ENCODE measurements around the gene RWDD1. TPM values are rescaled to one million over a fixed set of nuclear protein-coding genes. Genes with fewer than 3 reads are reported as not detected.

RWDD1 gene
- total and polyA plus RNA-seq, 5 donors from 2014 or later: 49.5 to 97.8 (median 70.7) TPM

- ATAC-seq (ENCODE audit: low read depth in 2 of 2): no peak
These were observed 23.9 kb upstream of the RWDD1 start for GRCh38 chr6:116547358-116547757.

GRCh38 chr6:116550796-116551195, 20.5 kb upstream of the RWDD1 start:
- H3K4me1 ChIP-seq (ENCODE audit: control insufficient read depth, insufficient read depth, low read length, poor library complexity, severe bottlenecking): no peaks in the 10 kb centered on the region
- no peaks in the 10 kb centered on the region for H3K4me1 Mint-ChIP-seq
- no peaks in the 10 kb centered on the region for H3K9me3 ChIP-seq (ENCODE audit: control insufficient read depth in 2 of 2, low read length in 2 of 2)
- ATAC-seq (ENCODE audit: low read depth in 2 of 2) (no peak), DNase-seq (no peak)
- H3K27ac Mint-ChIP-seq: no peak overlapping the region
- no peak overlapping the region for H3K4me3 ChIP-seq (ENCODE audit: low read depth, low read length)
- peaks cover 33% of the 10 kb centered on the region for H3K27me3 Mint-ChIP-seq
- no peak overlapping the region for H3K27ac ChIP-seq (ENCODE audit: insufficient read depth, low read length, poor library complexity, severe bottlenecking)
- peaks cover 17% of the 10 kb centered on the region for H3K27me3 ChIP-seq (ENCODE audit: control insufficient read depth, insufficient read depth, low read length)
- no peaks in the 10 kb centered on the region for H3K9me3 Mint-ChIP-seq
- no peaks in the 10 kb centered on the region for H3K36me3 Mint-ChIP-seq
- H3K4me3 Mint-ChIP-seq: peak overlapping the region in 1 of 4 donors; percentile 56
- H3K36me3 ChIP-seq (ENCODE audit: control insufficient read depth, insufficient read depth, low read length): no peaks in the 10 kb centered on the region

More at GRCh38 chr6:116547358-116547757, 23.9 kb upstream of the RWDD1 start:
- peaks cover 45% of the 10 kb centered on the region for H3K27me3 Mint-ChIP-seq
- DNase-seq: no peak
- H3K27ac ChIP-seq (ENCODE audit: insufficient read depth, low read length, poor library complexity, severe bottlenecking): no peak overlapping the region
- H3K4me3 Mint-ChIP-seq: no peak overlapping the region
- H3K4me3 ChIP-seq (ENCODE audit: low read depth, low read length): no peak overlapping the region
- H3K9me3 Mint-ChIP-seq: peaks cover 0 to 2% (median 0%) of the 10 kb centered on the region in 7 donors
- peaks cover 25% of the 10 kb centered on the region for H3K27me3 ChIP-seq (ENCODE audit: control insufficient read depth, insufficient read depth, low read length)
- H3K4me1 Mint-ChIP-seq: no peaks in the 10 kb centered on the region
- H3K36me3 Mint-ChIP-seq: no peaks in the 10 kb centered on the region
- H3K9me3 ChIP-seq (ENCODE audit: control insufficient read depth in 2 of 2, low read length in 2 of 2): no peaks in the 10 kb centered on the region
- H3K36me3 ChIP-seq (ENCODE audit: control insufficient read depth, insufficient read depth, low read length): no peaks in the 10 kb centered on the region
- H3K27ac Mint-ChIP-seq: no peak overlapping the region
- H3K4me1 ChIP-seq (ENCODE audit: control insufficient read depth, insufficient read depth, low read length, poor library complexity, severe bottlenecking): no peaks in the 10 kb centered on the region

- DNase-seq (no peak), ATAC-seq (ENCODE audit: low read depth in 2 of 2) (no peak)
- no peak within 1 kb of the TSS for H3K27ac ChIP-seq (ENCODE audit: insufficient read depth, low read length, poor library complexity, severe bottlenecking)
- Mint-ChIP-seq H3K4me1 (no peaks in the 10 kb centered on the region), H3K9me3 (no peaks in the 10 kb centered on the region), H3K36me3 (no peaks in the 10 kb centered on the region), H3K4me3 (no peak within 1 kb of the TSS), H3K27ac (no peak within 1 kb of the TSS), H3K27me3 (peaks cover 22% of the 10 kb centered on the region)
- peaks cover 19% of the 10 kb centered on the region for H3K27me3 ChIP-seq (ENCODE audit: control insufficient read depth, insufficient read depth, low read length)
- H3K4me3 ChIP-seq (ENCODE audit: low read depth, low read length): no peak within 1 kb of the TSS
- no peaks in the 10 kb centered on the region for H3K36me3 ChIP-seq (ENCODE audit: control insufficient read depth, insufficient read depth, low read length)
- no peaks in the 10 kb centered on the region for H3K4me1 ChIP-seq (ENCODE audit: control insufficient read depth, insufficient read depth, low read length, poor library complexity, severe bottlenecking)
- H3K9me3 ChIP-seq (ENCODE audit: control insufficient read depth in 2 of 2, low read length in 2 of 2): no peaks in the 10 kb centered on the region
These were observed 17.9 kb upstream of the RWDD1 start, which contains the start of gene CALHM4 for GRCh38 chr6:116553451-116553850. Gene CALHM4 (plus strand): TSS chr6:116553751. CDS start chr6:116553794, 43 bp downstream.

GRCh38 chr6:116556065-116556464, 15.2 kb upstream of the RWDD1 start:
- ATAC-seq (ENCODE audit: low read depth in 2 of 2) (no peak), DNase-seq (no peak)
- H3K9me3 ChIP-seq (ENCODE audit: control insufficient read depth in 2 of 2, low read length in 2 of 2): no peaks in the 10 kb centered on the region
- peaks cover 12% of the 10 kb centered on the region for H3K27me3 ChIP-seq (ENCODE audit: control insufficient read depth, insufficient read depth, low read length)
- no peaks in the 10 kb centered on the region for H3K36me3 ChIP-seq (ENCODE audit: control insufficient read depth, insufficient read depth, low read length)
- Mint-ChIP-seq H3K36me3 (no peaks in the 10 kb centered on the region), H3K9me3 (no peaks in the 10 kb centered on the region), H3K27me3 (peaks cover 12% of the 10 kb centered on the region), H3K27ac (no peak overlapping the region), H3K4me1 (peaks cover 0 to 1% (median under 1%) of the 10 kb centered on the region in 4 donors), H3K4me3 (no peak overlapping the region)
- no peak overlapping the region for H3K4me3 ChIP-seq (ENCODE audit: low read depth, low read length)
- H3K27ac ChIP-seq (ENCODE audit: insufficient read depth, low read length, poor library complexity, severe bottlenecking): no peak overlapping the region
- H3K4me1 ChIP-seq (ENCODE audit: control insufficient read depth, insufficient read depth, low read length, poor library complexity, severe bottlenecking): no peaks in the 10 kb centered on the region

GRCh38 chr6:116556814-116557415, 14.4 kb upstream of the RWDD1 start:
- Histone ChIP-seq H3K27me3 (ENCODE audit: control insufficient read depth, insufficient read depth, low read length) (peaks cover 8% of the 10 kb centered on the region), H3K4me1 (ENCODE audit: control insufficient read depth, insufficient read depth, low read length, poor library complexity, severe bottlenecking) (no peaks in the 10 kb centered on the region), H3K9me3 (ENCODE audit: control insufficient read depth in 2 of 2, low read length in 2 of 2) (no peaks in the 10 kb centered on the region), H3K27ac (ENCODE audit: insufficient read depth, low read length, poor library complexity, severe bottlenecking) (no peak overlapping the region), H3K4me3 (ENCODE audit: low read depth, low read length) (no peak overlapping the region), H3K36me3 (ENCODE audit: control insufficient read depth, insufficient read depth, low read length) (no peaks in the 10 kb centered on the region)
- H3K27me3 Mint-ChIP-seq: peaks cover 10% of the 10 kb centered on the region
- ATAC-seq (ENCODE audit: low read depth in 2 of 2) (no peak), DNase-seq (no peak)
- H3K9me3 Mint-ChIP-seq: no peaks in the 10 kb centered on the region
- no peak overlapping the region for H3K4me3 Mint-ChIP-seq
- no peak overlapping the region for H3K27ac Mint-ChIP-seq
- peaks cover 0 to 6% (median 4%) of the 10 kb centered on the region in 4 donors for H3K4me1 Mint-ChIP-seq
- no peaks in the 10 kb centered on the region for H3K36me3 Mint-ChIP-seq

- Mint-ChIP-seq H3K9me3 (no peaks in the 10 kb centered on the region), H3K36me3 (no peaks in the 10 kb centered on the region), H3K27me3 (peaks cover 16% of the 10 kb centered on the region), H3K4me1 (peaks cover 0 to 9% (median 4%) of the 10 kb centered on the region in 4 donors), H3K4me3 (no peak overlapping the region), H3K27ac (no peak overlapping the region)
- H3K36me3 ChIP-seq (ENCODE audit: control insufficient read depth, insufficient read depth, low read length): no peaks in the 10 kb centered on the region
- no peak for DNase-seq
- ATAC-seq (ENCODE audit: low read depth in 2 of 2): no peak
- peaks cover 7% of the 10 kb centered on the region for H3K27me3 ChIP-seq (ENCODE audit: control insufficient read depth, insufficient read depth, low read length)
- no peak overlapping the region for H3K27ac ChIP-seq (ENCODE audit: insufficient read depth, low read length, poor library complexity, severe bottlenecking)
- H3K9me3 ChIP-seq (ENCODE audit: control insufficient read depth in 2 of 2, low read length in 2 of 2): no peaks in the 10 kb centered on the region
- H3K4me3 ChIP-seq (ENCODE audit: low read depth, low read length): no peak overlapping the region
- H3K4me1 ChIP-seq (ENCODE audit: control insufficient read depth, insufficient read depth, low read length, poor library complexity, severe bottlenecking): no peaks in the 10 kb centered on the region
These were observed 13.4 kb upstream of the RWDD1 start for GRCh38 chr6:116557893-116558292.

GRCh38 chr6:116560130-116560529, 11.2 kb upstream of the RWDD1 start:
- Mint-ChIP-seq H3K4me1 (peaks cover 4 to 9% (median 6%) of the 10 kb centered on the region in 4 donors), H3K9me3 (no peaks in the 10 kb centered on the region), H3K4me3 (no peak overlapping the region), H3K27me3 (peaks cover 20% of the 10 kb centered on the region), H3K27ac (no peak overlapping the region), H3K36me3 (no peaks in the 10 kb centered on the region)
- ATAC-seq (ENCODE audit: low read depth in 2 of 2) (no peak), DNase-seq (no peak)
- Histone ChIP-seq H3K27ac (ENCODE audit: insufficient read depth, low read length, poor library complexity, severe bottlenecking) (no peak overlapping the region), H3K36me3 (ENCODE audit: control insufficient read depth, insufficient read depth, low read length) (no peaks in the 10 kb centered on the region), H3K9me3 (ENCODE audit: control insufficient read depth in 2 of 2, low read length in 2 of 2) (no peaks in the 10 kb centered on the region), H3K4me3 (ENCODE audit: low read depth, low read length) (no peak overlapping the region), H3K27me3 (ENCODE audit: control insufficient read depth, insufficient read depth, low read length) (peaks cover 10% of the 10 kb centered on the region), H3K4me1 (ENCODE audit: control insufficient read depth, insufficient read depth, low read length, poor library complexity, severe bottlenecking) (peaks cover 4% of the 10 kb centered on the region)

- H3K4me3 Mint-ChIP-seq: no peak overlapping the region
- DNase-seq (peak; percentile 49 to 66 (median 63)), ATAC-seq (ENCODE audit: low read depth in 2 of 2) (peak; percentile 80 to 82)
- no peak overlapping the region for H3K27ac Mint-ChIP-seq
- no peaks in the 10 kb centered on the region for H3K9me3 ChIP-seq (ENCODE audit: control insufficient read depth in 2 of 2, low read length in 2 of 2)
- H3K4me1 ChIP-seq (ENCODE audit: control insufficient read depth, insufficient read depth, low read length, poor library complexity, severe bottlenecking): peaks cover 4% of the 10 kb centered on the region
- no peaks in the 10 kb centered on the region for H3K36me3 Mint-ChIP-seq
- H3K27me3 ChIP-seq (ENCODE audit: control insufficient read depth, insufficient read depth, low read length): peaks cover 10% of the 10 kb centered on the region
- no peak overlapping the region for H3K4me3 ChIP-seq (ENCODE audit: low read depth, low read length)
- H3K27ac ChIP-seq (ENCODE audit: insufficient read depth, low read length, poor library complexity, severe bottlenecking): no peak overlapping the region
- H3K4me1 Mint-ChIP-seq: peaks cover 4 to 9% (median 6%) of the 10 kb centered on the region in 4 donors
- H3K27me3 Mint-ChIP-seq: peaks cover 32% of the 10 kb centered on the region
- H3K9me3 Mint-ChIP-seq: no peaks in the 10 kb centered on the region
- H3K36me3 ChIP-seq (ENCODE audit: control insufficient read depth, insufficient read depth, low read length): no peaks in the 10 kb centered on the region
These were observed 9.8 kb upstream of the RWDD1 start for GRCh38 chr6:116561377-116562018.

Measured in CD4-positive, CD25-positive, alpha-beta regulatory T cell (primary cell).